H9 (cell line): Measurements from ENCODE around the gene LFNG. TPM values are rescaled to one million over a fixed set of nuclear protein-coding genes. Genes with fewer than 3 reads are reported as not detected.

ENCODE experiments used
- DNase-seq: peaks from one replicate; pipeline ENCODE4 v3.0.0-alpha.2; 2017
- H2AFZ ChIP-seq: one replicate; pipeline ENCODE4 v1.6.1; 2013; ENCODE audit warnings: mild to moderate bottlenecking, low read length, control low read depth, moderate library complexity
- H2AK5ac ChIP-seq: 2 replicates; pipeline ENCODE4 v1.6.1; 2013; ENCODE audit warnings: low read length, control low read depth, mixed read lengths; ENCODE audit not compliant: insufficient read length
- H2BK120ac ChIP-seq: one replicate; pipeline ENCODE4 v1.6.1; 2013; ENCODE audit warnings: low read depth, mild to moderate bottlenecking, low read length, control low read depth, inconsistent platforms; ENCODE audit not compliant: poor library complexity, severe bottlenecking
- H2BK12ac ChIP-seq: 2 replicates; pipeline ENCODE4 v1.6.1; 2013; ENCODE audit warnings: low read length, control low read depth, mixed read lengths, low read depth; ENCODE audit not compliant: insufficient read length
- H2BK15ac ChIP-seq: 2 replicates; pipeline ENCODE4 v1.6.1; 2013; ENCODE audit warnings: low read depth, low read length, control low read depth
- H2BK20ac ChIP-seq: one replicate; pipeline ENCODE4 v1.6.1; 2013; ENCODE audit warnings: low read depth, mild to moderate bottlenecking, low read length, control low read depth, inconsistent platforms; ENCODE audit not compliant: poor library complexity, severe bottlenecking
- H2BK5ac ChIP-seq: 2 replicates; pipeline ENCODE4 v1.6.1; 2013; ENCODE audit warnings: low read length, control low read depth, mixed read lengths; ENCODE audit not compliant: insufficient read length
- H3K14ac ChIP-seq: 2 replicates; pipeline ENCODE4 v1.6.1; 2013; ENCODE audit warnings: low read length, control low read depth; ENCODE audit not compliant: insufficient read depth
- H3K18ac ChIP-seq: 2 replicates; pipeline ENCODE4 v1.6.1; 2013; ENCODE audit warnings: low read depth, mild to moderate bottlenecking, mixed read lengths, low read length, control low read depth; ENCODE audit not compliant: insufficient read length
- H3K23ac ChIP-seq: 2 replicates; pipeline ENCODE4 v1.6.1; 2013; ENCODE audit warnings: low read length, control low read depth, mixed read lengths, low read depth; ENCODE audit not compliant: insufficient read length
- H3K23me2 ChIP-seq: 2 replicates; pipeline ENCODE4 v1.6.1; 2013; ENCODE audit warnings: low read depth, mild to moderate bottlenecking, mixed read lengths, low read length, control low read depth; ENCODE audit not compliant: insufficient read length, poor library complexity, severe bottlenecking
- H3K27ac ChIP-seq: 2 replicates; pipeline ENCODE4 v1.5.1; 2013; ENCODE audit warnings: low read length, control low read depth, mixed read lengths, low read depth; ENCODE audit not compliant: insufficient read length
- H3K27me3 ChIP-seq: 2 replicates; pipeline ENCODE4 v1.6.1; 2013; ENCODE audit warnings: low read length, control low read depth, inconsistent platforms; ENCODE audit not compliant: insufficient read depth
- H3K4ac ChIP-seq: 2 replicates; pipeline ENCODE4 v1.6.1; 2013; ENCODE audit warnings: low read depth, mild to moderate bottlenecking, control low read depth, inconsistent platforms, low read length, moderate library complexity
- H3K4me1 ChIP-seq: 2 replicates; pipeline ENCODE4 v1.6.1; 2013; ENCODE audit warnings: low read length, control low read depth, inconsistent platforms; ENCODE audit not compliant: insufficient read depth
- H3K4me2 ChIP-seq: 2 replicates; pipeline ENCODE4 v1.6.1; 2013; ENCODE audit warnings: low read length, control low read depth, mixed read lengths; ENCODE audit not compliant: insufficient read length, insufficient read depth
- H3K56ac ChIP-seq: 2 replicates; pipeline ENCODE4 v1.6.1; 2013; ENCODE audit warnings: low read depth, mild to moderate bottlenecking, mixed read lengths, low read length, control low read depth; ENCODE audit not compliant: insufficient read length
- H3K79me1 ChIP-seq: 2 replicates; pipeline ENCODE4 v1.6.1; 2013; ENCODE audit warnings: low read depth, mild to moderate bottlenecking, moderate library complexity, low read length, control low read depth, inconsistent platforms; ENCODE audit not compliant: insufficient read depth, poor library complexity, severe bottlenecking
- H3K79me2 ChIP-seq: 2 replicates; pipeline ENCODE4 v1.6.1; 2013; ENCODE audit warnings: low read length, control low read depth, inconsistent platforms; ENCODE audit not compliant: insufficient read depth
- H3K9ac ChIP-seq: 2 replicates; pipeline ENCODE4 v1.6.1; 2013; ENCODE audit warnings: low read length, control low read depth, mixed read lengths; ENCODE audit not compliant: insufficient read length; ENCODE audit errors: extremely low read depth
- H3K9me3 ChIP-seq: one replicate; pipeline ENCODE4 v1.6.1; 2013; ENCODE audit warnings: low read depth, low read length, inconsistent platforms; ENCODE audit not compliant: control insufficient read depth
- H3T11ph ChIP-seq: one replicate; pipeline ENCODE4 v1.6.1; 2013; ENCODE audit warnings: mild to moderate bottlenecking, low read length, control low read depth, inconsistent platforms
- H4K20me1 ChIP-seq: one replicate; pipeline ENCODE4 v1.6.1; 2013; ENCODE audit not compliant: control insufficient read depth, insufficient read length, insufficient read depth
- H4K5ac ChIP-seq: 2 replicates; pipeline ENCODE4 v1.6.1; 2013; ENCODE audit warnings: low read depth, mild to moderate bottlenecking, mixed read lengths, low read length, control low read depth; ENCODE audit not compliant: insufficient read length
- H4K8ac ChIP-seq: replicated peaks from 2 replicates; pipeline ENCODE4 v1.6.1; 2013; ENCODE audit warnings: low read length, control low read depth, mixed read lengths, low read depth; ENCODE audit not compliant: insufficient read length
- H4K91ac ChIP-seq: 2 replicates; pipeline ENCODE4 v1.6.1; 2013; ENCODE audit warnings: low read depth, mild to moderate bottlenecking, moderate library complexity, mixed read lengths, low read length, control low read depth; ENCODE audit not compliant: insufficient read length
- H3K27ac Mint-ChIP-seq, 3 experiments: 2 replicates in 2 of 3; 3 replicates in 1 of 3; pipeline ENCODE4 v1.8.0; 2020 to 2021; ENCODE audit warnings: mixed read lengths in 3 of 3, mild to moderate bottlenecking in 1 of 3, moderate library complexity in 1 of 3
- H3K27me3 Mint-ChIP-seq: 2 replicates; pipeline ENCODE4 v1.8.0; 2021; ENCODE audit warnings: low read depth, mild to moderate bottlenecking, moderate library complexity, mixed read lengths
- H3K36me3 Mint-ChIP-seq, 3 experiments: 2 replicates in 2 of 3; 3 replicates in 1 of 3; pipeline ENCODE4 v1.8.0; 2020 to 2021; ENCODE audit warnings: low read depth in 3 of 3, mixed read lengths in 3 of 3; ENCODE audit not compliant: insufficient read depth in 1 of 3
- H3K4me1 Mint-ChIP-seq, 2 experiments: 2 replicates each; pipeline ENCODE4 v1.8.0; 2020; ENCODE audit warnings: mixed read lengths in 2 of 2
- H3K4me3 Mint-ChIP-seq, 2 experiments: 2 replicates in 1 of 2; 3 replicates in 1 of 2; pipeline ENCODE4 v1.8.0; 2020 to 2021; ENCODE audit warnings: mild to moderate bottlenecking in 2 of 2, mixed read lengths in 2 of 2, moderate library complexity in 1 of 2
- H3K9me3 Mint-ChIP-seq, 2 experiments: 2 replicates in 1 of 2; 3 replicates in 1 of 2; pipeline ENCODE4 v1.8.0; 2020; ENCODE audit warnings: mild to moderate bottlenecking in 2 of 2, mixed read lengths in 2 of 2, moderate library complexity in 1 of 2
- CTCF ChIP-seq: fragments of 200-600 bp; sonication (generic); conservative IDR thresholded peaks from 3 replicates; pipeline ENCODE4 v1.8.0; 2021; ENCODE audit warnings: antibody characterized with exemption, mild to moderate bottlenecking
- WGBS: extraction: QIAGEN DNeasy Blood & Tissue Kit; methylation state at CpG from one replicate; pipeline ENCODE4 v1.1.7; 2013; ENCODE audit warnings: missing lambda C conversion rate, low lambda C conversion rate, mixed read lengths; ENCODE audit not compliant: insufficient read length; ENCODE audit errors: extremely low coverage; 5-methylcytosine and 5-hydroxymethylcytosine counted together
- total RNA-seq: library from RNA; stranded (reverse); gene quantifications from 2 replicates; pipeline ENCODE4 v1.2.1, GENCODE V29; 2021

LFNG gene
- total RNA-seq, 1 experiment from 2014 or later: 52.9 TPM

GRCh38 chr7:2513702-2514101 lies 5.9 kb upstream of the LFNG start:
- Histone ChIP-seq H3K79me2 (no peaks in the 10 kb centered on the region), H3T11ph (no peak overlapping the region), H4K91ac (no peak overlapping the region), H3K79me1 (no peaks in the 10 kb centered on the region), H2AFZ (no peak overlapping the region), H3K27me3 (no peaks in the 10 kb centered on the region), H4K5ac (no peak overlapping the region), H2BK15ac (no peak overlapping the region), H3K56ac (no peak overlapping the region), H4K8ac (no peak overlapping the region), H2BK20ac (no peak overlapping the region), H3K9me3 (no peaks in the 10 kb centered on the region), H3K4ac (no peak overlapping the region), H3K4me2 (no peak overlapping the region), H4K20me1 (no peaks in the 10 kb centered on the region), H3K23me2 (no peaks in the 10 kb centered on the region), H2BK12ac (no peak overlapping the region), H3K18ac (no peak overlapping the region), H3K14ac (no peak overlapping the region), H3K4me1 (peaks cover 4% of the 10 kb centered on the region; the same call in 1 of the 2 replicates), H3K23ac (no peak overlapping the region), H2BK5ac (no peak overlapping the region), H2BK120ac (no peak overlapping the region), H3K27ac (no peak overlapping the region), H2AK5ac (no peak overlapping the region), H3K9ac (no peak overlapping the region)
- Mint-ChIP-seq H3K36me3 (no peaks in the 10 kb centered on the region), H3K9me3 (no peaks in the 10 kb centered on the region), H3K4me3 (no peak overlapping the region), H3K27me3 (peaks cover 17% of the 10 kb centered on the region), H3K4me1 (peaks cover 32 to 44% of the 10 kb centered on the region in 2 experiments), H3K27ac (no peak overlapping the region)
- DNase-seq: no peak
- no CpG with 5 or more reads among the region's 7 CpGs for WGBS
- no peak for TF ChIP-seq CTCF
